B cell (primary cell): Measurements from ENCODE around the gene TRIM9. TPM values are rescaled to one million over a fixed set of nuclear protein-coding genes. Genes with fewer than 3 reads are reported as not detected.

Experiments used
- ATAC-seq: fragments of 200-7000 bp; cut with Tn5 transposase; one replicate; pipeline ENCODE4 v1.10.0; 2021; ENCODE audit warnings: low read depth, mild to moderate bottlenecking, moderate number of reproducible peaks, moderate library complexity
- CTCF ChIA-PET: fragments of 350-600 bp; sonication (Branson Sonifier 250); formaldehyde crosslinking; loops from one replicate; lab custom pipeline; 2021; ENCODE audit warnings: antibody characterized with exemption, inconsistent platforms; lab: Charles Lee
- POLR2A ChIA-PET: fragments of 350-600 bp; sonication (Branson Sonifier 250); formaldehyde crosslinking; loops from one replicate; lab custom pipeline; 2021; ENCODE audit warnings: antibody characterized with exemption; lab: Charles Lee
- DNase-seq: peaks from one replicate; pipeline ENCODE4 v3.0.0; 2013
- H2AFZ ChIP-seq: 2 replicates; pipeline ENCODE4 v1.6.1; 2012; ENCODE audit warnings: mild to moderate bottlenecking, low read depth, low read length; ENCODE audit not compliant: insufficient read depth, poor library complexity, severe bottlenecking
- H3K27ac ChIP-seq, 2 donors: 1 replicate in 1 of 2; 2 replicates in 1 of 2; pipeline ENCODE4 v1.5.1; 2012 to 2013; ENCODE audit warnings: low read length in 2 of 2, mild to moderate bottlenecking in 2 of 2, moderate library complexity in 1 of 2
- H3K27me3 ChIP-seq, 4 experiments: fragments of 200-600 bp in 1 of 4; sonication (generic) in 1 of 4; replicated peaks in 1 of 4; 1 replicate in 2 of 4; 2 replicates in 2 of 4; pipeline versions ENCODE4 v1.6.1 to v1.7.0; 2013 to 2016; ENCODE audit warnings: low read length in 3 of 4, mild to moderate bottlenecking in 2 of 4, mixed read lengths in 1 of 4, moderate library complexity in 1 of 4; ENCODE audit not compliant: insufficient read depth in 4 of 4, control insufficient read depth in 3 of 4; ENCODE audit errors: control extremely low read depth in 1 of 4
- H3K36me3 ChIP-seq, 2 experiments: replicated peaks in 1 of 2; 1 replicate in 1 of 2; 2 replicates in 1 of 2; pipeline versions ENCODE4 v1.6.1 to v1.7.1; 2013; ENCODE audit warnings: low read length in 1 of 2; ENCODE audit not compliant: insufficient read depth in 2 of 2, control insufficient read depth in 1 of 2; ENCODE audit errors: control extremely low read depth in 1 of 2, extremely low read depth in 1 of 2
- H3K4me1 ChIP-seq, 2 donors: fragments of 200-600 bp in 1 of 2; sonication (generic) in 1 of 2; 1 replicate in 1 of 2; 2 replicates in 1 of 2; pipeline versions ENCODE4 v1.5.1 to v1.6.1; 2013 to 2017; ENCODE audit warnings: low read length in 2 of 2; ENCODE audit not compliant: control insufficient read depth in 2 of 2, insufficient read depth in 2 of 2
- H3K4me2 ChIP-seq: replicated peaks from 2 replicates; pipeline ENCODE3; 2012; ENCODE audit warnings: mild to moderate bottlenecking, low read depth, low read length; ENCODE audit not compliant: poor library complexity, severe bottlenecking
- H3K4me3 ChIP-seq, 5 experiments: fragments of 200-600 bp in 1 of 5; sonication (generic) in 1 of 5; 1 replicate in 3 of 5; 2 replicates in 2 of 5; pipeline versions ENCODE4 v1.5.1 to v1.7.0; 2011 to 2016; ENCODE audit warnings: low read length in 4 of 5, mild to moderate bottlenecking in 4 of 5, low read depth in 2 of 5, control low read depth in 1 of 5, moderate library complexity in 1 of 5; ENCODE audit not compliant: insufficient read depth in 1 of 5; ENCODE audit errors: control extremely low read depth in 1 of 5, extremely low read depth in 1 of 5
- H3K79me2 ChIP-seq: fragments of 200-600 bp; sonication (generic); one replicate; pipeline ENCODE4 v1.6.0; 2016; ENCODE audit warnings: low read length; ENCODE audit not compliant: control insufficient read depth, insufficient read depth
- H3K9ac ChIP-seq: fragments of 200-600 bp; sonication (generic); 2 replicates; pipeline ENCODE4 v1.6.1; 2017; ENCODE audit warnings: mild to moderate bottlenecking, low read length, moderate library complexity
- H3K9me3 ChIP-seq, 3 donors: one replicate each; pipeline versions ENCODE4 v1.6.1 to v1.7.1; 2013; ENCODE audit warnings: low read length in 2 of 3; ENCODE audit not compliant: control insufficient read depth in 2 of 3, insufficient read depth in 1 of 3; ENCODE audit errors: control extremely low read depth in 1 of 3
- H4K20me1 ChIP-seq: 2 replicates; pipeline ENCODE4 v1.6.0; 2012; ENCODE audit warnings: mild to moderate bottlenecking, low read length; ENCODE audit not compliant: insufficient read depth, control insufficient read depth, poor library complexity, severe bottlenecking
- H3K27ac Mint-ChIP-seq: one replicate; pipeline ENCODE4 v1.8.0; 2021; ENCODE audit warnings: mixed read lengths
- H3K27me3 Mint-ChIP-seq: one replicate; pipeline ENCODE4 v1.8.0; 2021; ENCODE audit warnings: mixed read lengths
- H3K4me1 Mint-ChIP-seq: one replicate; pipeline ENCODE4 v1.8.0; 2021; ENCODE audit warnings: mixed read lengths
- H3K4me3 Mint-ChIP-seq: one replicate; pipeline ENCODE4 v1.8.0; 2021; ENCODE audit warnings: mixed read lengths
- H3K9me3 Mint-ChIP-seq: one replicate; pipeline ENCODE4 v1.8.0; 2022; ENCODE audit warnings: mixed read lengths; ENCODE audit not compliant: insufficient read depth
- CTCF ChIP-seq: fragments of 200-600 bp; IDR thresholded peaks from one replicate; pipeline ENCODE4 v1.8.0; 2022; ENCODE audit warnings: antibody characterized with exemption, mild to moderate bottlenecking
- EZH2 ChIP-seq: IDR thresholded peaks from 2 replicates; pipeline ENCODE4 v1.6.1; 2012; ENCODE audit warnings: borderline replicate concordance, low read depth, mild to moderate bottlenecking, moderate library complexity, low read length; ENCODE audit not compliant: insufficient read depth, poor library complexity, severe bottlenecking
- WGBS: methylation state at CpG from one replicate; pipeline ENCODE4 v1.1.5; 2013; ENCODE audit warnings: missing lambda C conversion rate; ENCODE audit not compliant: insufficient coverage; 5-methylcytosine and 5-hydroxymethylcytosine counted together
- intact Hi-C: fragments of 100-400 bp; cut with micrococcal nuclease; formaldehyde crosslinking; loops from one replicate; pipeline ENCODE4 v1.10.0; 2022
- polyA plus RNA-seq: library from polyadenylated mRNA; depleted of rRNA; stranded (reverse); fragments of >200 nt; gene quantifications from 2 replicates; pipeline ENCODE4 v1.2.3, GENCODE V29; 2012
- total RNA-seq, 2 donors: library from RNA; stranded (reverse); fragments of 120-200 nt in 1 of 2; gene quantifications; 1 replicate in 1 of 2; 2 replicates in 1 of 2; pipeline versions ENCODE4 v1.2.3 to v1.2.4, GENCODE V29; 2013 to 2022

TRIM9 gene
- total and polyA plus RNA-seq, 2 donors (not counting 1 experiment from before 2014, with no cell fraction given), result 0.24 to 0.32 TPM

- Mint-ChIP-seq H3K9me3 (no peaks in the 10 kb centered on the region), H3K27ac (no peak overlapping the region), H3K4me3 (no peak overlapping the region), H3K4me1 (no peaks in the 10 kb centered on the region), H3K27me3 (no peaks in the 10 kb centered on the region)
- DNase-seq (no peak), ATAC-seq (no peak)
- Histone ChIP-seq H4K20me1 (no peaks in the 10 kb centered on the region), H3K9me3 (no peaks in the 10 kb centered on the region), H3K4me2 (no peak overlapping the region), H3K27ac (no peak overlapping the region), H3K9ac (no peak overlapping the region), H3K27me3 (peaks cover 0 to 2% (median 0%) of the 10 kb centered on the region in 4 experiments), H2AFZ (no peak overlapping the region), H3K79me2 (no peaks in the 10 kb centered on the region), H3K4me3 (no peak overlapping the region), H3K4me1 (no peaks in the 10 kb centered on the region), H3K36me3 (no peaks in the 10 kb centered on the region)
- intact Hi-C loops, result no loop called here
- TF ChIP-seq CTCF (no peak), EZH2 (no peak)
- ChIA-PET POLR2A (no interaction called here), CTCF (no interaction called here)
These were observed 90.5 kb downstream of the TRIM9 start for GRCh38 chr14:51004352-51004800.

- Mint-ChIP-seq H3K27ac (no peak overlapping the region), H3K4me3 (no peak overlapping the region), H3K27me3 (no peaks in the 10 kb centered on the region), H3K9me3 (no peaks in the 10 kb centered on the region), H3K4me1 (no peaks in the 10 kb centered on the region)
- intact Hi-C loops, result no loop called here
- no peak overlapping the region for H3K9ac ChIP-seq
- peaks cover 0 to 2% (median 0%) of the 10 kb centered on the region in 4 experiments for H3K27me3 ChIP-seq
- no peaks in the 10 kb centered on the region for H3K9me3 ChIP-seq
- TF ChIP-seq CTCF, result no peak
- no peak for TF ChIP-seq EZH2
- no peaks in the 10 kb centered on the region for H3K36me3 ChIP-seq
- no peak for DNase-seq
- no peaks in the 10 kb centered on the region for H3K79me2 ChIP-seq
- H3K4me2 ChIP-seq, result no peak overlapping the region
- no peak overlapping the region for H3K27ac ChIP-seq
- CTCF ChIA-PET, result no interaction called here
- no peak for ATAC-seq
- no peak overlapping the region for H3K4me3 ChIP-seq
- no peaks in the 10 kb centered on the region for H4K20me1 ChIP-seq
- H2AFZ ChIP-seq, result no peak overlapping the region
- WGBS, result no CpG with 5 or more reads among the region's 5 CpGs
- POLR2A ChIA-PET, result no interaction called here
- H3K4me1 ChIP-seq, result no peaks in the 10 kb centered on the region
These were observed 92.4 kb downstream of the TRIM9 start for GRCh38 chr14:51002406-51002999.
